ENCODE data around the gene DUT.

The DUT gene

GRCh38 chr15:48392356-48392755 is 61.1 kb downstream of the DUT start:
- TF ChIP-seq ZNF274 (IDR thresholded peaks at IDR 0.05; ENCODE audit: low read depth, low read length) = no peak
- H3K4me3 ChIP-seq (ENCODE audit: low read length) = no peak overlapping the region

Measured in GM08714 (cell line).